Right ventricle myocardium inferior (tissue), 1 donor: ENCODE measurements around the gene GPC6. TPM values are rescaled to one million over a fixed set of nuclear protein-coding genes. Genes with fewer than 3 reads are reported as not detected.

Experiments used
- ATAC-seq: fragments of 200-7000 bp; cut with Tn5 transposase; one replicate; pipeline ENCODE4 v1.9.1; 2020; ENCODE audit warnings: mild to moderate bottlenecking, moderate library complexity
- DNase-seq: peaks from one replicate; pipeline ENCODE4 v3.0.0; 2021; ENCODE audit errors: missing footprints
- intact Hi-C: fragments of 100-400 bp; cut with DNase I; formaldehyde crosslinking; loops from one replicate; pipeline ENCODE4 v1.11.0; 2022
- total RNA-seq: library from RNA; stranded (reverse); fragmentation: NEBNext Ultra II Directional; extraction: Animal tissue kit (Norgen Biotek cat#: 25700); gene quantifications from one replicate; pipeline ENCODE4 v1.2.1, GENCODE V29; 2021
- donor health status: DM: no; HTN: yes; CAD: no; lungs with severe emphysema.

GPC6 gene
- total RNA-seq, 1 donor from 2014 or later, result 2.6 TPM

- intact Hi-C loops, result no loop called here
- no peak for ATAC-seq
Measured at GRCh38 chr13:94413598-94413944, 1187.0 kb downstream of the GPC6 start.

GRCh38 chr13:94414141-94414540 is 1187.5 kb downstream of the GPC6 start:
- no peak for ATAC-seq
- intact Hi-C loops, result no loop called here
- DNase-seq, result no peak

More at GRCh38 chr13:94413598-94413944, 1187.0 kb downstream of the GPC6 start:
- no peak for DNase-seq

- ATAC-seq, result no peak
- intact Hi-C loops, result no loop called here
- no peak for DNase-seq
Measured at GRCh38 chr13:94414708-94415107, 1188.1 kb downstream of the GPC6 start.

- intact Hi-C loops, result no loop called here
- DNase-seq (no peak), ATAC-seq (no peak)
Measured at GRCh38 chr13:94415500-94416237, 1189.1 kb downstream of the GPC6 start.

GRCh38 chr13:94416454-94417080 is 1190.0 kb downstream of the GPC6 start:
- DNase-seq (no peak), ATAC-seq (peak; percentile 44)
- intact Hi-C loops, result no loop called here

- ATAC-seq, result no peak
- DNase-seq, result no peak
- intact Hi-C loops, result no loop called here
Measured at GRCh38 chr13:94417294-94417693, 1190.7 kb downstream of the GPC6 start.

GRCh38 chr13:94419304-94419924 is 1192.8 kb downstream of the GPC6 start:
- intact Hi-C loops, result no loop called here
- ATAC-seq, result no peak
- DNase-seq, result no peak

GRCh38 chr13:94419925-94420305 is 1193.3 kb downstream of the GPC6 start:
- ATAC-seq, result no peak
- no peak for DNase-seq
- intact Hi-C loops, result no loop called here

- no peak for DNase-seq
- intact Hi-C loops, result no loop called here
- no peak for ATAC-seq
Measured at GRCh38 chr13:94427313-94427953, 1200.8 kb downstream of the GPC6 start.

GRCh38 chr13:94431574-94431973 is 1205.0 kb downstream of the GPC6 start:
- intact Hi-C loops, result loop anchor here (10.0 kb wide), 1 partner anchor 973 kb away; no protein-coding TSS in a partner anchor

GRCh38 chr13:94431987-94432386 is 1205.4 kb downstream of the GPC6 start:
- ATAC-seq, result no peak
- intact Hi-C loops, result loop anchor here (10.0 kb wide), 1 partner anchor 973 kb away; no protein-coding TSS in a partner anchor
- DNase-seq, result no peak

More at GRCh38 chr13:94431574-94431973, 1205.0 kb downstream of the GPC6 start:
- no peak for DNase-seq
- ATAC-seq, result no peak

GRCh38 chr13:94433055-94433961 is 1206.7 kb downstream of the GPC6 start:
- intact Hi-C loops, result loop anchor here (10.0 kb wide), 1 partner anchor 971 kb away; no protein-coding TSS in a partner anchor
- ATAC-seq, result peak; percentile 94
- peak; percentile 65 for DNase-seq

GRCh38 chr13:94435604-94436226 is 1209.1 kb downstream of the GPC6 start:
- intact Hi-C loops, result loop anchor here (2.0 to 10.0 kb wide), 2 partner anchors 181 to 969 kb away; no protein-coding TSS in a partner anchor
- ATAC-seq (no peak), DNase-seq (no peak)

- no peak for DNase-seq
Measured at GRCh38 chr13:94444826-94445225, 1218.2 kb downstream of the GPC6 start.

GRCh38 chr13:94454334-94454733 is 1227.7 kb downstream of the GPC6 start:
- intact Hi-C loops, result no loop called here
- DNase-seq, result no peak
- no peak for ATAC-seq

More at GRCh38 chr13:94444826-94445225, 1218.2 kb downstream of the GPC6 start:
- intact Hi-C loops, result no loop called here
- no peak for ATAC-seq

GRCh38 chr13:94454906-94455305 is 1228.3 kb downstream of the GPC6 start:
- no peak for DNase-seq
- intact Hi-C loops, result no loop called here
- ATAC-seq, result no peak

- ATAC-seq, result no peak
- intact Hi-C loops, result no loop called here
- DNase-seq, result no peak
Measured at GRCh38 chr13:94455414-94455813, 1228.8 kb downstream of the GPC6 start.
